Panc1 (cell line): ENCODE measurements around the gene CYP24A1. TPM values are rescaled to one million over a fixed set of nuclear protein-coding genes. Genes with fewer than 3 reads are reported as not detected.

Experiments
- ATAC-seq: fragments of 200-7000 bp; cut with Tn5 transposase; 2 replicates; pipeline ENCODE4 v1.9.1; 2020; ENCODE audit warnings: mild to moderate bottlenecking, moderate library complexity
- BruUV-seq: library from RNA; stranded (reverse); fragments of 400-500 nt; replicated peaks from 2 replicates; lab custom pipeline; 2021; lab: Mats Ljungman, UMichigan
- CTCF ChIA-PET: fragments of 300-600 bp; sonication (Branson Sonifier 250); formaldehyde crosslinking; loops from one replicate; lab custom pipeline; 2022; ENCODE audit warnings: antibody characterized with exemption; lab: Charles Lee
- POLR2A ChIA-PET: fragments of 300-600 bp; sonication (Branson Sonifier 250); formaldehyde crosslinking; loops from one replicate; lab custom pipeline; 2022; ENCODE audit warnings: antibody characterized with exemption; lab: Charles Lee
- DNase-seq: peaks from one replicate; pipeline ENCODE4 v3.0.0-alpha.2; 2010; ENCODE audit warnings: low read depth, low spot score
- H3K27ac ChIP-seq: 2 replicates; pipeline ENCODE4 v1.5.1; 2011; ENCODE audit warnings: mild to moderate bottlenecking, low read length, inconsistent platforms
- H3K27me3 ChIP-seq: fragments of 200-500 bp; sonication (Bioruptor generic); 2 replicates; pipeline ENCODE4 v1.6.0; 2014; ENCODE audit warnings: low read length, inconsistent platforms; ENCODE audit not compliant: control insufficient read depth, insufficient read depth
- H3K36me3 ChIP-seq: fragments of 200-500 bp; sonication (Bioruptor generic); 2 replicates; pipeline ENCODE4 v1.5.1; 2014; ENCODE audit warnings: inconsistent platforms, mild to moderate bottlenecking, low read length, moderate library complexity; ENCODE audit not compliant: control insufficient read depth, insufficient read depth
- H3K4me1 ChIP-seq: 2 replicates; pipeline ENCODE4 v1.5.1; 2011; ENCODE audit warnings: inconsistent platforms, mild to moderate bottlenecking, low read length, moderate library complexity; ENCODE audit not compliant: control insufficient read depth, insufficient read depth
- H3K4me3 ChIP-seq, 2 experiments: 2 replicates each; pipeline ENCODE4 v1.5.1; 2011 to 2012; ENCODE audit warnings: low read depth in 2 of 2, low read length in 2 of 2, mild to moderate bottlenecking in 2 of 2, inconsistent platforms in 1 of 2, moderate library complexity in 1 of 2
- H3K9me3 ChIP-seq: fragments of 200-500 bp; sonication (Bioruptor generic); 2 replicates; pipeline ENCODE4 v1.5.1; 2014; ENCODE audit warnings: low read depth, mild to moderate bottlenecking, inconsistent platforms, low read length, moderate library complexity; ENCODE audit not compliant: control insufficient read depth, insufficient read depth
- POLR2AphosphoS5 ChIP-seq: IDR thresholded peaks from 2 replicates; pipeline ENCODE4 v1.6.1; 2012; ENCODE audit warnings: mild to moderate bottlenecking, low read depth, low read length, moderate library complexity
- SIN3A ChIP-seq: IDR thresholded peaks from 2 replicates; pipeline ENCODE4 v1.6.1; 2012; ENCODE audit warnings: low read depth, mild to moderate bottlenecking, low read length, moderate library complexity, borderline replicate concordance; ENCODE audit not compliant: insufficient read depth
- TCF7L2 ChIP-seq: IDR thresholded peaks from 2 replicates; pipeline ENCODE4 v1.6.1; 2011; ENCODE audit warnings: mild to moderate bottlenecking, low read depth, low read length, inconsistent platforms
- in situ Hi-C: cut with HindIII; loops from 2 replicates; pipeline ENCODE4 v1.10.0; 2016; ENCODE audit warnings: low sequenced_read_pairs, low pct_unique_long_range_greater_than_20kb
- intact Hi-C: fragments of 100-400 bp; cut with micrococcal nuclease; formaldehyde crosslinking; loops from one replicate; pipeline ENCODE4 v1.10.0; 2022; ENCODE audit not compliant: unreplicated experiment
- total RNA-seq: library from RNA; stranded (reverse); gene quantifications from one replicate; pipeline ENCODE4 v1.2.1, GENCODE V29; 2021; ENCODE audit not compliant: unreplicated experiment
- TF ChIP-seq, protein P1 (sequence below): fragments of 450-650 bp; IDR thresholded peaks from 2 replicates; pipeline ENCODE4 v1.5.1; 2017; ENCODE audit warnings: mild to moderate bottlenecking
- TF ChIP-seq, protein P2 (sequence below), 2 experiments: IDR thresholded peaks; 2 replicates each; pipeline ENCODE4 v1.6.1; 2011 to 2012; ENCODE audit warnings: low read depth in 2 of 2, control low read depth in 1 of 2, low read length in 1 of 2, mild to moderate bottlenecking in 1 of 2, moderate library complexity in 1 of 2; ENCODE audit not compliant: insufficient read depth in 1 of 2

Gene CYP24A1
- total RNA-seq, 1 experiment from 2014 or later = 3.0 TPM

DNA sequence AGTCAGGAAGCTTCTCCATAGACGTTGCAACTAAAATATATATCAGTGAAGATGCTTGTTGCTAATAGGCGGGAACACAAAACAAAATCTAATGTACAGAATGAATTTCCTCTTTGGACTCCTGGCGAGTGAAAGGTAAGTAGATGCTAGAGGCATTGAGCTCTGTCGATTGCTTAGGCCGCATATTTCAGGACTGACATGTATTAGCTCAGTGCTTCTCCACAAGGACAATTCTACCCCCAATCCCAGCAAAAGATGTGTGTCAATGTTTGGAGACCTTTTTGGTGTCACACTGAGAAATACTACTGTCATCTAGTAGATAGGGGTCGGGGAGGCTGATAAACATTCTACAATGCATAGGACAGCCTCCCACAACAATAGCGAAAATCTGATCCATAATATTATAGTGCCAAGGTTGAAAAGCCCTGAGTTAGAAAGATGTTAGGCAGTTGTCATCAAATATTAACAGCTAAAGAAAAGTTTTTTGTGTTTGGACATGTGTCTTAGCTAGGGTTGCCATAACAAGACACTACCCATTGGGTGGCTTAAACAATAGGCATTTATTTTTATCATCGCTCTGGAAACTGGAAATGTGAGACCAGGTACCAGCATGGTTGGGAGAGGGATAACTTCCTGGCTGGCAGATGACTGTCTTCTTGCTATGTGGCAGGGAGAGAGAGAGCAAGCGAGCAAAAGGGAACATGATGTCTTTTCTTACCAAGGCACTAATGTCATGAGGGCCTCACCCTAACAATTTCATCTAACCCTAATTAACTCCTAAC lies 55.4 kb downstream of the CYP24A1 start:
- CTCF ChIA-PET = no interaction called here

DNA sequence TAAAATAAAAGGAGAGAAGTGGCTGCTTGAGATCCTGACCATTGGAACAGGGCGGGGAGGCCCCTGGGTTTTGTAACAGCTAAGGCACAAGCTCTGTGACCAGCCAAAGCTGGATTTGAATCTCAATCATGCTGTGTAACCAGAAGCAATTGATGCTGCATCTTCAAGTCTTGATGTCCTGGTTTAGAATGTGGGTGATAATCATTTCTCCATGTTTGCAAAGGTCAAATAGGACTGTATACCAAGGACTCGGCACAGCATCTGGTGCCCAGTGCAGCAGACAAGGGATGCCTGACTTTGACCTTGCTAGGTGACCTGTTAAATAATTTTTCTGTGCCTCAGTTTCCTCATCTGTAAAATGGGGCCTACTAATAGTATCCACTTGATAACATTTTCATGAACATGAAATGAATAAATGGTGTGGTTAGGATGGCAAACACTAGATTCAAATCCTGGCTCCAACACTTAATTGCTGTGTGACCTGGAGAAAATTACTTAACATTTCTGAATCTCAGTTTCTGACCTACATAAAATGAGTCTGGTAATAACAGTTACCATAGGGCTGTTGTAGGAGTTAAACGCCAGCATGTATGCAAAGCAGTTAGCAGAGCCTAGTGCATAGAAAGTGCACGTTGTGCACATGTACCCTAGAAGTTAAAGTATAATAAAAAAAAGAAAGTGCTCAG lies 57.1 kb downstream of the CYP24A1 start:
- H3K36me3 ChIP-seq = no peaks in the 10 kb centered on the region
- no peak overlapping the region for H3K27ac ChIP-seq
- DNase-seq (no peak), ATAC-seq (no peak)
- H3K27me3 ChIP-seq = no peaks in the 10 kb centered on the region
- intact Hi-C loops (no loop called here), in situ Hi-C loops (no loop called here)
- no peak overlapping the region for H3K4me3 ChIP-seq
- ChIA-PET CTCF (no interaction called here), POLR2A (interaction anchor here (0.6 kb wide), 2 partner anchors 10 to 92 kb away, joined by 3 to 5 read pairs; no protein-coding TSS in a partner anchor)
- no peaks in the 10 kb centered on the region for H3K9me3 ChIP-seq
- H3K4me1 ChIP-seq = 0 out of 2 replicates have a peak, but pooled peaks cover 2% of the 10 kb centered on the region
- TF ChIP-seq, protein P1, sequence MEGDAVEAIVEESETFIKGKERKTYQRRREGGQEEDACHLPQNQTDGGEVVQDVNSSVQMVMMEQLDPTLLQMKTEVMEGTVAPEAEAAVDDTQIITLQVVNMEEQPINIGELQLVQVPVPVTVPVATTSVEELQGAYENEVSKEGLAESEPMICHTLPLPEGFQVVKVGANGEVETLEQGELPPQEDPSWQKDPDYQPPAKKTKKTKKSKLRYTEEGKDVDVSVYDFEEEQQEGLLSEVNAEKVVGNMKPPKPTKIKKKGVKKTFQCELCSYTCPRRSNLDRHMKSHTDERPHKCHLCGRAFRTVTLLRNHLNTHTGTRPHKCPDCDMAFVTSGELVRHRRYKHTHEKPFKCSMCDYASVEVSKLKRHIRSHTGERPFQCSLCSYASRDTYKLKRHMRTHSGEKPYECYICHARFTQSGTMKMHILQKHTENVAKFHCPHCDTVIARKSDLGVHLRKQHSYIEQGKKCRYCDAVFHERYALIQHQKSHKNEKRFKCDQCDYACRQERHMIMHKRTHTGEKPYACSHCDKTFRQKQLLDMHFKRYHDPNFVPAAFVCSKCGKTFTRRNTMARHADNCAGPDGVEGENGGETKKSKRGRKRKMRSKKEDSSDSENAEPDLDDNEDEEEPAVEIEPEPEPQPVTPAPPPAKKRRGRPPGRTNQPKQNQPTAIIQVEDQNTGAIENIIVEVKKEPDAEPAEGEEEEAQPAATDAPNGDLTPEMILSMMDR = no peak
- TF ChIP-seq, protein P2, sequence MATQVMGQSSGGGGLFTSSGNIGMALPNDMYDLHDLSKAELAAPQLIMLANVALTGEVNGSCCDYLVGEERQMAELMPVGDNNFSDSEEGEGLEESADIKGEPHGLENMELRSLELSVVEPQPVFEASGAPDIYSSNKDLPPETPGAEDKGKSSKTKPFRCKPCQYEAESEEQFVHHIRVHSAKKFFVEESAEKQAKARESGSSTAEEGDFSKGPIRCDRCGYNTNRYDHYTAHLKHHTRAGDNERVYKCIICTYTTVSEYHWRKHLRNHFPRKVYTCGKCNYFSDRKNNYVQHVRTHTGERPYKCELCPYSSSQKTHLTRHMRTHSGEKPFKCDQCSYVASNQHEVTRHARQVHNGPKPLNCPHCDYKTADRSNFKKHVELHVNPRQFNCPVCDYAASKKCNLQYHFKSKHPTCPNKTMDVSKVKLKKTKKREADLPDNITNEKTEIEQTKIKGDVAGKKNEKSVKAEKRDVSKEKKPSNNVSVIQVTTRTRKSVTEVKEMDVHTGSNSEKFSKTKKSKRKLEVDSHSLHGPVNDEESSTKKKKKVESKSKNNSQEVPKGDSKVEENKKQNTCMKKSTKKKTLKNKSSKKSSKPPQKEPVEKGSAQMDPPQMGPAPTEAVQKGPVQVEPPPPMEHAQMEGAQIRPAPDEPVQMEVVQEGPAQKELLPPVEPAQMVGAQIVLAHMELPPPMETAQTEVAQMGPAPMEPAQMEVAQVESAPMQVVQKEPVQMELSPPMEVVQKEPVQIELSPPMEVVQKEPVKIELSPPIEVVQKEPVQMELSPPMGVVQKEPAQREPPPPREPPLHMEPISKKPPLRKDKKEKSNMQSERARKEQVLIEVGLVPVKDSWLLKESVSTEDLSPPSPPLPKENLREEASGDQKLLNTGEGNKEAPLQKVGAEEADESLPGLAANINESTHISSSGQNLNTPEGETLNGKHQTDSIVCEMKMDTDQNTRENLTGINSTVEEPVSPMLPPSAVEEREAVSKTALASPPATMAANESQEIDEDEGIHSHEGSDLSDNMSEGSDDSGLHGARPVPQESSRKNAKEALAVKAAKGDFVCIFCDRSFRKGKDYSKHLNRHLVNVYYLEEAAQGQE (IDR thresholded peaks at IDR 0.05; ENCODE audit: insufficient read depth in 1 of 2, low read depth in 2 of 2, low read length in 1 of 2) = no peak
- TF ChIP-seq SIN3A (no peak), POLR2AphosphoS5 (no peak), TCF7L2 (no peak)
- BruUV-seq = no TSS peak

More for the DNA sequence above, 55.4 kb downstream of the CYP24A1 start:
- H3K4me3 ChIP-seq = no peak overlapping the region
- in situ Hi-C loops = no loop called here
- no peak for TF ChIP-seq POLR2AphosphoS5
- TF ChIP-seq, protein P2 (IDR thresholded peaks at IDR 0.05; ENCODE audit: insufficient read depth in 1 of 2, low read depth in 2 of 2, low read length in 1 of 2) = no peak
- TF ChIP-seq, protein P1 = no peak
- TF ChIP-seq SIN3A = no peak
- no peak for TF ChIP-seq TCF7L2
- intact Hi-C loops = no loop called here
- no peaks in the 10 kb centered on the region for H3K9me3 ChIP-seq
- no peaks in the 10 kb centered on the region for H3K27me3 ChIP-seq
- no TSS peak for BruUV-seq
- 0 out of 2 replicates have a peak, but pooled peaks cover 2% of the 10 kb centered on the region for H3K4me1 ChIP-seq
- POLR2A ChIA-PET = no interaction called here
- no peak overlapping the region for H3K27ac ChIP-seq
- DNase-seq = no peak
- ATAC-seq = no peak
- no peaks in the 10 kb centered on the region for H3K36me3 ChIP-seq
